ENCODE results near the gene MFSD6. TPM values are rescaled to one million over a fixed set of nuclear protein-coding genes. Genes with fewer than 3 reads are reported as not detected.

MFSD6 gene
- total and polyA plus RNA-seq, 2 of the 8 experiments (the other 6 are each of a cell fraction or from before 2014, with no cell fraction given), result 1.8 to 5.1 TPM

GRCh38 chr2:190540048-190540447 lies 131.9 kb downstream of the MFSD6 start (continued):
- TF ChIP-seq SRF (IDR thresholded peaks at IDR 0.05; ENCODE audit: low read depth, low read length) (no peak), TEAD4 (IDR thresholded peaks at IDR 0.05; ENCODE audit: low read depth, low read length) (no peak), CBX8 (IDR thresholded peaks at IDR 0.05; ENCODE audit: borderline replicate concordance, low read depth, low read length) (no peak)
